ENCODE measurements around the gene TYK2. TPM values are rescaled to one million over a fixed set of nuclear protein-coding genes. Genes with fewer than 3 reads are reported as not detected.

The TYK2 gene
- total and polyA plus RNA-seq, 2 of the 13 experiments (the other 11 are each of a cell fraction or from before 2014, with no cell fraction given): 38.8 to 60.1 TPM

DNA sequence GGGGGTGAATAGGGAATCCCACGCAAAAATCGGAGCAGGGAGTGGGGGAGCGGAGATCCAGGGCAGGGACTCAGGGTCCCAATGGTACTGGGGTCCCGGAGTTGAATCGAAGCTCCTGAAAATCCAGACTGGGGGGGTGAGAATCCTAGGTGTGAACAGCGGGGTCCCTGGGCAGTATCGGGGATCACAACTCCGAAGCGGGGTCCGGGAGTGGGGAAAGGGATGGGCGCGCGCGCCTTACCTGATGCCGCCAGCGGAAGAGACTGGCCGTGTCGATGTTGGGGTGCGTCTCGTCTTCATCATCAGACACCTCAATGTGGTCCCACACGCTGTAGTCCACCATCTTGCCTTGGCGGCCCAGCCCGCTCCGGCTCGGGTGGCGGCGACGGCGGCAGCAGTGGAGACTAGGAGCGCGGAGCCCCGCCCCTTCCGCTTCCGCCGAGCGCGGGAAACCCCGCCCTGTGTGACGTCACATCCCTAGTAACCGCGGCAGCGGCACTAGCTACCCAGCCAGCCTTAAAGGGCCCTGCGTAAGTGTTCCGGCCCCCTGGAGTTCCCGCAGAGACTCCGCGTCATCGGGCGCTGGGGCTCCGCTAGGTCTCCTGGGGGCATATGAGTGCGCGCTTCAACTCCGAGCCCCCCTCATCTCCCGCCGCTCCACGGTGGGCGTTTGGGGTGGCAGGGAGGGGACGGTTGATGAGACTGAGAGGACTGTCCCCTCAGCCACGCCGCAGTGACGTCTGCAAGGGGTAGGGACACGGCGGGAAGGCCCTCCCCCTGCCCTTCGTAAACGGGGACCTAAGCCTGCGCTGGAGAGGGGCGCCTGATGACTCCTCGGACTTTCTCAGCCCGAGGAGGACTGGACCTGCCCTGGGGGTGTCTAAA lies 23.0 kb upstream of the TYK2 start, which contains the start of gene CDC37 (continued):
- TF ChIP-seq, protein P1, sequence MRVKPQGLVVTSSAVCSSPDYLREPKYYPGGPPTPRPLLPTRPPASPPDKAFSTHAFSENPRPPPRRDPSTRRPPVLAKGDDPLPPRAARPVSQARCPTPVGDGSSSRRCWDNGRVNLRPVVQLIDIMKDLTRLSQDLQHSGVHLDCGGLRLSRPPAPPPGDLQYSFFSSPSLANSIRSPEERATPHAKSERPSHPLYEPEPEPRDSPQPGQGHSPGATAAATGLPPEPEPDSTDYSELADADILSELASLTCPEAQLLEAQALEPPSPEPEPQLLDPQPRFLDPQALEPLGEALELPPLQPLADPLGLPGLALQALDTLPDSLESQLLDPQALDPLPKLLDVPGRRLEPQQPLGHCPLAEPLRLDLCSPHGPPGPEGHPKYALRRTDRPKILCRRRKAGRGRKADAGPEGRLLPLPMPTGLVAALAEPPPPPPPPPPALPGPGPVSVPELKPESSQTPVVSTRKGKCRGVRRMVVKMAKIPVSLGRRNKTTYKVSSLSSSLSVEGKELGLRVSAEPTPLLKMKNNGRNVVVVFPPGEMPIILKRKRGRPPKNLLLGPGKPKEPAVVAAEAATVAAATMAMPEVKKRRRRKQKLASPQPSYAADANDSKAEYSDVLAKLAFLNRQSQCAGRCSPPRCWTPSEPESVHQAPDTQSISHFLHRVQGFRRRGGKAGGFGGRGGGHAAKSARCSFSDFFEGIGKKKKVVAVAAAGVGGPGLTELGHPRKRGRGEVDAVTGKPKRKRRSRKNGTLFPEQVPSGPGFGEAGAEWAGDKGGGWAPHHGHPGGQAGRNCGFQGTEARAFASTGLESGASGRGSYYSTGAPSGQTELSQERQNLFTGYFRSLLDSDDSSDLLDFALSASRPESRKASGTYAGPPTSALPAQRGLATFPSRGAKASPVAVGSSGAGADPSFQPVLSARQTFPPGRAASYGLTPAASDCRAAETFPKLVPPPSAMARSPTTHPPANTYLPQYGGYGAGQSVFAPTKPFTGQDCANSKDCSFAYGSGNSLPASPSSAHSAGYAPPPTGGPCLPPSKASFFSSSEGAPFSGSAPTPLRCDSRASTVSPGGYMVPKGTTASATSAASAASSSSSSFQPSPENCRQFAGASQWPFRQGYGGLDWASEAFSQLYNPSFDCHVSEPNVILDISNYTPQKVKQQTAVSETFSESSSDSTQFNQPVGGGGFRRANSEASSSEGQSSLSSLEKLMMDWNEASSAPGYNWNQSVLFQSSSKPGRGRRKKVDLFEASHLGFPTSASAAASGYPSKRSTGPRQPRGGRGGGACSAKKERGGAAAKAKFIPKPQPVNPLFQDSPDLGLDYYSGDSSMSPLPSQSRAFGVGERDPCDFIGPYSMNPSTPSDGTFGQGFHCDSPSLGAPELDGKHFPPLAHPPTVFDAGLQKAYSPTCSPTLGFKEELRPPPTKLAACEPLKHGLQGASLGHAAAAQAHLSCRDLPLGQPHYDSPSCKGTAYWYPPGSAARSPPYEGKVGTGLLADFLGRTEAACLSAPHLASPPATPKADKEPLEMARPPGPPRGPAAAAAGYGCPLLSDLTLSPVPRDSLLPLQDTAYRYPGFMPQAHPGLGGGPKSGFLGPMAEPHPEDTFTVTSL (CRISPR knock-in tag; IDR thresholded peaks at IDR 0.05; ENCODE audit: borderline replicate concordance): no peak
- TF ChIP-seq ZFX (CRISPR knock-in tag; IDR thresholded peaks at IDR 0.05; ENCODE audit: low read depth) (peak; percentile 84), HOXD1 (CRISPR knock-in tag; IDR thresholded peaks at IDR 0.05) (0 out of 2 replicates have a peak, but pooled peaks have one; percentile 41), KDM5A (IDR thresholded peaks at IDR 0.05; ENCODE audit: borderline replicate concordance, low read length) (peak; percentile 85; the same call in 1 of the 2 replicates), HHEX (CRISPR knock-in tag; IDR thresholded peaks at IDR 0.05) (no peak), PHF20 (CRISPR knock-in tag; IDR thresholded peaks at IDR 0.05) (peak; percentile 82), TBL1XR1 (IDR thresholded peaks at IDR 0.05; ENCODE audit: borderline replicate concordance, low read length, partially characterized antibody) (peak; percentile 26), PATZ1 (CRISPR knock-in tag; IDR thresholded peaks at IDR 0.05) (peak; percentile 59; the same call in 1 of the 2 replicates), CREM (IDR thresholded peaks at IDR 0.05) (peak; percentile 93), CREM (CRISPR knock-in tag; IDR thresholded peaks at IDR 0.05) (no peak; the same call in 1 of the 2 replicates), ARHGAP35 (CRISPR knock-in tag; IDR thresholded peaks at IDR 0.05; ENCODE audit: borderline replicate concordance) (no peak), HMG20A (CRISPR knock-in tag; IDR thresholded peaks at IDR 0.05; ENCODE audit: borderline replicate concordance) (no peak), HOXA5 (CRISPR knock-in tag; IDR thresholded peaks at IDR 0.05) (peak; percentile 63), MED8 (CRISPR knock-in tag; IDR thresholded peaks at IDR 0.05; ENCODE audit: insufficient replicate concordance) (peak; percentile 55)
- TF ChIP-seq, protein P2, sequence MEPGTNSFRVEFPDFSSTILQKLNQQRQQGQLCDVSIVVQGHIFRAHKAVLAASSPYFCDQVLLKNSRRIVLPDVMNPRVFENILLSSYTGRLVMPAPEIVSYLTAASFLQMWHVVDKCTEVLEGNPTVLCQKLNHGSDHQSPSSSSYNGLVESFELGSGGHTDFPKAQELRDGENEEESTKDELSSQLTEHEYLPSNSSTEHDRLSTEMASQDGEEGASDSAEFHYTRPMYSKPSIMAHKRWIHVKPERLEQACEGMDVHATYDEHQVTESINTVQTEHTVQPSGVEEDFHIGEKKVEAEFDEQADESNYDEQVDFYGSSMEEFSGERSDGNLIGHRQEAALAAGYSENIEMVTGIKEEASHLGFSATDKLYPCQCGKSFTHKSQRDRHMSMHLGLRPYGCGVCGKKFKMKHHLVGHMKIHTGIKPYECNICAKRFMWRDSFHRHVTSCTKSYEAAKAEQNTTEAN (CRISPR knock-in tag; conservative IDR thresholded peaks at IDR 0.05): peak; percentile 37; the same call in 1 of the 2 replicates
- TF ChIP-seq, protein P3, sequence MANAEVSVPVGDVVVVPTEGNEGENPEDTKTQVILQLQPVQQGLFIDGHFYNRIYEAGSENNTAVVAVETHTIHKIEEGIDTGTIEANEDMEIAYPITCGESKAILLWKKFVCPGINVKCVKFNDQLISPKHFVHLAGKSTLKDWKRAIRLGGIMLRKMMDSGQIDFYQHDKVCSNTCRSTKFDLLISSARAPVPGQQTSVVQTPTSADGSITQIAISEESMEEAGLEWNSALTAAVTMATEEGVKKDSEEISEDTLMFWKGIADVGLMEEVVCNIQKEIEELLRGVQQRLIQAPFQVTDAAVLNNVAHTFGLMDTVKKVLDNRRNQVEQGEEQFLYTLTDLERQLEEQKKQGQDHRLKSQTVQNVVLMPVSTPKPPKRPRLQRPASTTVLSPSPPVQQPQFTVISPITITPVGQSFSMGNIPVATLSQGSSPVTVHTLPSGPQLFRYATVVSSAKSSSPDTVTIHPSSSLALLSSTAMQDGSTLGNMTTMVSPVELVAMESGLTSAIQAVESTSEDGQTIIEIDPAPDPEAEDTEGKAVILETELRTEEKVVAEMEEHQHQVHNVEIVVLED (CRISPR knock-in tag; IDR thresholded peaks at IDR 0.05; ENCODE audit: borderline replicate concordance): peak; percentile 58; the same call in 1 of the 2 replicates
